ENCODE results near the gene HS3ST6.
A peak's percentile ranks its signal among the peaks of the same experiment; 100 is the strongest.
"Not testable (repeated sequence)": the region's sequence is repeated elsewhere in the genome, so short reads cannot be mapped to it uniquely, and the experiment has no call there.

HS3ST6 gene

GRCh38 chr16:1945559-1946391, 27.6 kb upstream of the HS3ST6 start:
- peaks cover 2% of the 10 kb centered on the region for H3K36me3 ChIP-seq (ENCODE audit: control insufficient read depth, insufficient read depth, low read length)
- no peaks in the 10 kb centered on the region for H3K27me3 ChIP-seq (ENCODE audit: control insufficient read depth, insufficient read depth, low read length)
- no peak overlapping the region for H3K9ac ChIP-seq (ENCODE audit: low read length)
- H3K9me3 ChIP-seq (ENCODE audit: control insufficient read depth, insufficient read depth, low read depth, low read length): no peaks in the 10 kb centered on the region
- no peak overlapping the region for H3K4me3 ChIP-seq (ENCODE audit: low read depth, low read length)
- H3K4me1 ChIP-seq (ENCODE audit: control insufficient read depth, insufficient read depth, low read length): peaks cover 14% of the 10 kb centered on the region; the same call in 1 of the 2 replicates
- H3K27ac ChIP-seq (ENCODE audit: low read depth, low read length): no peak overlapping the region

- H3K27me3 ChIP-seq (ENCODE audit: control insufficient read depth, insufficient read depth, low read length): no peaks in the 10 kb centered on the region
- H3K4me3 ChIP-seq (ENCODE audit: low read depth, low read length): no peak overlapping the region
- no peak overlapping the region for H3K27ac ChIP-seq (ENCODE audit: low read depth, low read length)
- H3K36me3 ChIP-seq (ENCODE audit: control insufficient read depth, insufficient read depth, low read length): peaks cover 9% of the 10 kb centered on the region
- H3K4me1 ChIP-seq (ENCODE audit: control insufficient read depth, insufficient read depth, low read length): peaks cover 14% of the 10 kb centered on the region; the same call in 1 of the 2 replicates
- no peak overlapping the region for H3K9ac ChIP-seq (ENCODE audit: low read length)
- H3K9me3 ChIP-seq (ENCODE audit: control insufficient read depth, insufficient read depth, low read depth, low read length): no peaks in the 10 kb centered on the region
These were observed 26.5 kb upstream of the HS3ST6 start for GRCh38 chr16:1944612-1945199.

- no peaks in the 10 kb centered on the region for H3K27me3 ChIP-seq (ENCODE audit: control insufficient read depth, insufficient read depth, low read length)
- H3K36me3 ChIP-seq (ENCODE audit: control insufficient read depth, insufficient read depth, low read length): peaks cover 25% of the 10 kb centered on the region
- no peaks in the 10 kb centered on the region for H3K9me3 ChIP-seq (ENCODE audit: control insufficient read depth, insufficient read depth, low read depth, low read length)
- peak within 1 kb of the TSS; percentile 90 for H3K4me3 ChIP-seq (ENCODE audit: low read depth, low read length)
- peak within 1 kb of the TSS; percentile 72 for H3K9ac ChIP-seq (ENCODE audit: low read length)
- peaks cover 14% of the 10 kb centered on the region; the same call in 1 of the 2 replicates for H3K4me1 ChIP-seq (ENCODE audit: control insufficient read depth, insufficient read depth, low read length)
- H3K27ac ChIP-seq (ENCODE audit: low read depth, low read length): no peak within 1 kb of the TSS
These were observed 24.9 kb upstream of the HS3ST6 start, which contains the start of gene MSRB1 for GRCh38 chr16:1942810-1943726. Gene MSRB1 (minus strand): TSS chr16:1943199. CDS start chr16:1943156, 43 bp downstream.

- no peak overlapping the region for H3K27ac ChIP-seq (ENCODE audit: low read depth, low read length)
- H3K36me3 ChIP-seq (ENCODE audit: control insufficient read depth, insufficient read depth, low read length): peaks cover 26% of the 10 kb centered on the region
- peak overlapping the region; percentile 90 for H3K4me3 ChIP-seq (ENCODE audit: low read depth, low read length)
- H3K27me3 ChIP-seq (ENCODE audit: control insufficient read depth, insufficient read depth, low read length): no peaks in the 10 kb centered on the region
- H3K4me1 ChIP-seq (ENCODE audit: control insufficient read depth, insufficient read depth, low read length): peaks cover 14% of the 10 kb centered on the region; the same call in 1 of the 2 replicates
- no peaks in the 10 kb centered on the region for H3K9me3 ChIP-seq (ENCODE audit: control insufficient read depth, insufficient read depth, low read depth, low read length)
- H3K9ac ChIP-seq (ENCODE audit: low read length): peak overlapping the region; percentile 72
These were observed 24.0 kb upstream of the HS3ST6 start for GRCh38 chr16:1942047-1942809.

GRCh38 chr16:1941162-1942046, 23.2 kb upstream of the HS3ST6 start:
- peak overlapping the region; percentile 90 for H3K4me3 ChIP-seq (ENCODE audit: low read depth, low read length)
- peaks cover 26% of the 10 kb centered on the region for H3K36me3 ChIP-seq (ENCODE audit: control insufficient read depth, insufficient read depth, low read length)
- H3K9me3 ChIP-seq (ENCODE audit: control insufficient read depth, insufficient read depth, low read depth, low read length): no peaks in the 10 kb centered on the region
- H3K27ac ChIP-seq (ENCODE audit: low read depth, low read length): no peak overlapping the region
- peaks cover 14% of the 10 kb centered on the region; the same call in 1 of the 2 replicates for H3K4me1 ChIP-seq (ENCODE audit: control insufficient read depth, insufficient read depth, low read length)
- H3K27me3 ChIP-seq (ENCODE audit: control insufficient read depth, insufficient read depth, low read length): no peaks in the 10 kb centered on the region
- H3K9ac ChIP-seq (ENCODE audit: low read length): no peak overlapping the region

- no peaks in the 10 kb centered on the region for H3K27me3 ChIP-seq (ENCODE audit: control insufficient read depth, insufficient read depth, low read length)
- H3K9ac ChIP-seq (ENCODE audit: low read length): no peak overlapping the region
- H3K36me3 ChIP-seq (ENCODE audit: control insufficient read depth, insufficient read depth, low read length): peaks cover 26% of the 10 kb centered on the region
- H3K9me3 ChIP-seq (ENCODE audit: control insufficient read depth, insufficient read depth, low read depth, low read length): no peaks in the 10 kb centered on the region
- no peak overlapping the region for H3K4me3 ChIP-seq (ENCODE audit: low read depth, low read length)
- H3K4me1 ChIP-seq (ENCODE audit: control insufficient read depth, insufficient read depth, low read length): peaks cover 14% of the 10 kb centered on the region; the same call in 1 of the 2 replicates
- no peak overlapping the region for H3K27ac ChIP-seq (ENCODE audit: low read depth, low read length)
These were observed 22.3 kb upstream of the HS3ST6 start for GRCh38 chr16:1940273-1941161.

- H3K27me3 ChIP-seq (ENCODE audit: control insufficient read depth, insufficient read depth, low read length); H3K27ac ChIP-seq (ENCODE audit: low read depth, low read length); H3K4me3 ChIP-seq (ENCODE audit: low read depth, low read length); H3K9ac ChIP-seq (ENCODE audit: low read length); H3K9me3 ChIP-seq (ENCODE audit: control insufficient read depth, insufficient read depth, low read depth, low read length): not testable (repeated sequence)
- Histone ChIP-seq H3K36me3 (ENCODE audit: control insufficient read depth, insufficient read depth, low read length) (peaks cover 26% of the 10 kb centered on the region), H3K4me1 (ENCODE audit: control insufficient read depth, insufficient read depth, low read length) (peaks cover 14% of the 10 kb centered on the region; the same call in 1 of the 2 replicates)
These were observed 21.6 kb upstream of the HS3ST6 start for GRCh38 chr16:1939833-1940232.

- Histone ChIP-seq H3K4me1 (ENCODE audit: control insufficient read depth, insufficient read depth, low read length) (peaks cover 11% of the 10 kb centered on the region; the same call in 1 of the 2 replicates), H3K27ac (ENCODE audit: low read depth, low read length) (no peak overlapping the region), H3K27me3 (ENCODE audit: control insufficient read depth, insufficient read depth, low read length) (no peaks in the 10 kb centered on the region), H3K9ac (ENCODE audit: low read length) (no peak overlapping the region), H3K4me3 (ENCODE audit: low read depth, low read length) (no peak overlapping the region), H3K9me3 (ENCODE audit: control insufficient read depth, insufficient read depth, low read depth, low read length) (no peaks in the 10 kb centered on the region), H3K36me3 (ENCODE audit: control insufficient read depth, insufficient read depth, low read length) (peaks cover 26% of the 10 kb centered on the region)
These were observed 20.7 kb upstream of the HS3ST6 start for GRCh38 chr16:1938910-1939309.

- Histone ChIP-seq H3K27me3 (ENCODE audit: control insufficient read depth, insufficient read depth, low read length) (no peaks in the 10 kb centered on the region), H3K36me3 (ENCODE audit: control insufficient read depth, insufficient read depth, low read length) (peaks cover 26% of the 10 kb centered on the region), H3K9ac (ENCODE audit: low read length) (no peak overlapping the region), H3K4me3 (ENCODE audit: low read depth, low read length) (no peak overlapping the region), H3K4me1 (ENCODE audit: control insufficient read depth, insufficient read depth, low read length) (peaks cover 11% of the 10 kb centered on the region; the same call in 1 of the 2 replicates), H3K9me3 (ENCODE audit: control insufficient read depth, insufficient read depth, low read depth, low read length) (no peaks in the 10 kb centered on the region), H3K27ac (ENCODE audit: low read depth, low read length) (no peak overlapping the region)
These were observed 20.1 kb upstream of the HS3ST6 start for GRCh38 chr16:1938316-1938715.
